DMS153 (cell line): Measurements from ENCODE around the gene TP53BP2.
"Not testable (repeated sequence)": the region's sequence is repeated elsewhere in the genome, so short reads cannot be mapped to it uniquely, and the experiment has no call there.

ENCODE experiments used
- DNase-seq: peaks from one replicate; lab custom pipeline; 2025; lab: John Stamatoyannopoulos, UW

TP53BP2 gene

GRCh38 chr1:223845810-223846682 lies at the start of gene TP53BP2:
Gene TP53BP2, minus strand, starts transcription at chr1:223845947. Its CDS starts 267 bp downstream, at chr1:223845680.
- peak; percentile 89 for DNase-seq

GRCh38 chr1:223890494-223890893 lies 44.7 kb upstream of the TP53BP2 start:
- not testable (repeated sequence) for DNase-seq

GRCh38 chr1:223889319-223889718 lies 43.6 kb upstream of the TP53BP2 start:
- not testable (repeated sequence) for DNase-seq

GRCh38 chr1:223887747-223888418 lies 42.1 kb upstream of the TP53BP2 start:
- DNase-seq = peak; percentile 87

GRCh38 chr1:223886516-223886921 lies 40.8 kb upstream of the TP53BP2 start:
- peak; percentile 60 for DNase-seq

- no peak for DNase-seq
Observed at GRCh38 chr1:223885614-223886013, 39.9 kb upstream of the TP53BP2 start.

GRCh38 chr1:223878598-223879325 lies 33.0 kb upstream of the TP53BP2 start:
- no peak for DNase-seq

GRCh38 chr1:223877804-223878203 lies 32.1 kb upstream of the TP53BP2 start:
- no peak for DNase-seq

- no peak for DNase-seq
Observed at GRCh38 chr1:223876590-223876989, 30.8 kb upstream of the TP53BP2 start.

GRCh38 chr1:223873044-223873443 lies 27.3 kb upstream of the TP53BP2 start:
- DNase-seq = no peak

- no peak for DNase-seq
Observed at GRCh38 chr1:223872308-223872901, 26.7 kb upstream of the TP53BP2 start.

- no peak for DNase-seq
Observed at GRCh38 chr1:223870617-223871574, 25.1 kb upstream of the TP53BP2 start.

- not testable (repeated sequence) for DNase-seq
Observed at GRCh38 chr1:223864599-223865368, 19.0 kb upstream of the TP53BP2 start.

GRCh38 chr1:223864084-223864483 lies 18.3 kb upstream of the TP53BP2 start:
- DNase-seq = no peak

GRCh38 chr1:223861904-223862303 lies 16.2 kb upstream of the TP53BP2 start:
- DNase-seq = no peak

GRCh38 chr1:223860051-223860622 lies 14.4 kb upstream of the TP53BP2 start:
- no peak for DNase-seq

GRCh38 chr1:223859058-223859457 lies 13.3 kb upstream of the TP53BP2 start:
- DNase-seq = no peak

GRCh38 chr1:223856386-223856785 lies 10.6 kb upstream of the TP53BP2 start:
- DNase-seq = no peak

- no peak for DNase-seq
Observed at GRCh38 chr1:223853748-223854147, 8.0 kb upstream of the TP53BP2 start.

- DNase-seq = no peak
Observed at GRCh38 chr1:223853275-223853674, 7.5 kb upstream of the TP53BP2 start.
